A673 (cell line): ENCODE measurements around the gene ZNF784.

Experiments
- EZH2 ChIP-seq: fragments of 200-600 bp; sonication (generic); IDR thresholded peaks from 2 replicates; pipeline ENCODE4 v1.6.1; 2017; ENCODE audit warnings: borderline replicate concordance, low read depth, mild to moderate bottlenecking, mixed read lengths, antibody characterized with exemption, low read length; ENCODE audit not compliant: poor library complexity, severe bottlenecking
- TF ChIP-seq, protein P1 (sequence below): fragments of 300-800, 200-600 bp; sonication (generic); conservative IDR thresholded peaks from 2 replicates; pipeline ENCODE4 v1.5.1; 2017; ENCODE audit warnings: low read depth, mild to moderate bottlenecking, antibody characterized with exemption, low read length, moderate library complexity, mixed read lengths

DNA sequence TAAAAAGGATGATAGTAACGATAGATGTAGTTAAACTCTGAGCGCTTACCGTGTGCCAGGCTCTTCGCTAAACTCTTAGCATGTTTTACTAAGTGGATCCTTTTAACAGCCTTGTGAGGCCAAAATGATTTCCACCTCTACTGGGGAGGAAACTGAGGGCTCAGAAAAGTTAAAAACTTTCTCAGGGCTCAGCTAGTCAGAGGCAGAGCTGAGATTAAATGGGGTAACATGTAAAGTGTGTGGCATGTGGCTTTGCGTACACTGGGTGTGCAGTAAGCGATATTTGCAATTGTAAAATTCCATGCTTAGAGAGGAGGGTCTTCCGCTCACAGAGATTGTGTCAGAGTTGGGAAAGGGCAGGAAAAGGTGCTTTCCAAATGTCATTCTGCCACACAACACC is 32.2 kb upstream of the ZNF784 start:
- TF ChIP-seq, protein P1, sequence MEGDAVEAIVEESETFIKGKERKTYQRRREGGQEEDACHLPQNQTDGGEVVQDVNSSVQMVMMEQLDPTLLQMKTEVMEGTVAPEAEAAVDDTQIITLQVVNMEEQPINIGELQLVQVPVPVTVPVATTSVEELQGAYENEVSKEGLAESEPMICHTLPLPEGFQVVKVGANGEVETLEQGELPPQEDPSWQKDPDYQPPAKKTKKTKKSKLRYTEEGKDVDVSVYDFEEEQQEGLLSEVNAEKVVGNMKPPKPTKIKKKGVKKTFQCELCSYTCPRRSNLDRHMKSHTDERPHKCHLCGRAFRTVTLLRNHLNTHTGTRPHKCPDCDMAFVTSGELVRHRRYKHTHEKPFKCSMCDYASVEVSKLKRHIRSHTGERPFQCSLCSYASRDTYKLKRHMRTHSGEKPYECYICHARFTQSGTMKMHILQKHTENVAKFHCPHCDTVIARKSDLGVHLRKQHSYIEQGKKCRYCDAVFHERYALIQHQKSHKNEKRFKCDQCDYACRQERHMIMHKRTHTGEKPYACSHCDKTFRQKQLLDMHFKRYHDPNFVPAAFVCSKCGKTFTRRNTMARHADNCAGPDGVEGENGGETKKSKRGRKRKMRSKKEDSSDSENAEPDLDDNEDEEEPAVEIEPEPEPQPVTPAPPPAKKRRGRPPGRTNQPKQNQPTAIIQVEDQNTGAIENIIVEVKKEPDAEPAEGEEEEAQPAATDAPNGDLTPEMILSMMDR, result no peak
- no peak for TF ChIP-seq EZH2
